ENCODE data around the gene DGKI.

DGKI gene

DNA sequence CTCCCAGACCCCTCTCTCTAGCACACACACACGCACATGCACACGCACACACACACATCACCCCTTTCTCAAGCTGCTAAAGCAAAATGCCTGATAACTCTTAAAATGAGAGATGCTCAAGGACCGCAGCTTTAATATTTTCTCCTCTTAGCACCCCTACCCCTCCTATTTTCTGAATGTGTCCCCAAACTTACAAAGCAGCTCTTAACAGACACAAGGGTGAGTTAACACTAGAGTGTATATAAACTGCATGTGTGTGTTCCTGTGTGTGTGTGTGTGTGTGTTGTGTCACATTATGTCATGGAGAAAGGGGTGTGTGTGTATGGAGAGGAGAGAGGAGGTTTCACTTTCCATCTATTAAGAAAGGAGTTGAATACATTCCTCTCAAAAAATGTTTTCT, 504.5 kb downstream of the DGKI start:
- peak overlapping the region; percentile 70 for H3K4me3 ChIP-seq (ENCODE audit: low read depth, low read length)
- TF ChIP-seq, protein P1, sequence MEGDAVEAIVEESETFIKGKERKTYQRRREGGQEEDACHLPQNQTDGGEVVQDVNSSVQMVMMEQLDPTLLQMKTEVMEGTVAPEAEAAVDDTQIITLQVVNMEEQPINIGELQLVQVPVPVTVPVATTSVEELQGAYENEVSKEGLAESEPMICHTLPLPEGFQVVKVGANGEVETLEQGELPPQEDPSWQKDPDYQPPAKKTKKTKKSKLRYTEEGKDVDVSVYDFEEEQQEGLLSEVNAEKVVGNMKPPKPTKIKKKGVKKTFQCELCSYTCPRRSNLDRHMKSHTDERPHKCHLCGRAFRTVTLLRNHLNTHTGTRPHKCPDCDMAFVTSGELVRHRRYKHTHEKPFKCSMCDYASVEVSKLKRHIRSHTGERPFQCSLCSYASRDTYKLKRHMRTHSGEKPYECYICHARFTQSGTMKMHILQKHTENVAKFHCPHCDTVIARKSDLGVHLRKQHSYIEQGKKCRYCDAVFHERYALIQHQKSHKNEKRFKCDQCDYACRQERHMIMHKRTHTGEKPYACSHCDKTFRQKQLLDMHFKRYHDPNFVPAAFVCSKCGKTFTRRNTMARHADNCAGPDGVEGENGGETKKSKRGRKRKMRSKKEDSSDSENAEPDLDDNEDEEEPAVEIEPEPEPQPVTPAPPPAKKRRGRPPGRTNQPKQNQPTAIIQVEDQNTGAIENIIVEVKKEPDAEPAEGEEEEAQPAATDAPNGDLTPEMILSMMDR (IDR thresholded peaks at IDR 0.05; ENCODE audit: low read depth, low read length) = no peak

- no peak overlapping the region for H3K4me3 ChIP-seq (ENCODE audit: low read depth, low read length)
- TF ChIP-seq, protein P1 (IDR thresholded peaks at IDR 0.05; ENCODE audit: low read depth, low read length) = no peak
Measured at GRCh38 chr7:137337902-137338301, 508.9 kb downstream of the DGKI start.

- H3K4me3 ChIP-seq (ENCODE audit: low read depth, low read length) = no peak overlapping the region
- TF ChIP-seq, protein P1 (IDR thresholded peaks at IDR 0.05; ENCODE audit: low read depth, low read length) = no peak
Measured at GRCh38 chr7:137335814-137336213, 511.0 kb downstream of the DGKI start.

DNA sequence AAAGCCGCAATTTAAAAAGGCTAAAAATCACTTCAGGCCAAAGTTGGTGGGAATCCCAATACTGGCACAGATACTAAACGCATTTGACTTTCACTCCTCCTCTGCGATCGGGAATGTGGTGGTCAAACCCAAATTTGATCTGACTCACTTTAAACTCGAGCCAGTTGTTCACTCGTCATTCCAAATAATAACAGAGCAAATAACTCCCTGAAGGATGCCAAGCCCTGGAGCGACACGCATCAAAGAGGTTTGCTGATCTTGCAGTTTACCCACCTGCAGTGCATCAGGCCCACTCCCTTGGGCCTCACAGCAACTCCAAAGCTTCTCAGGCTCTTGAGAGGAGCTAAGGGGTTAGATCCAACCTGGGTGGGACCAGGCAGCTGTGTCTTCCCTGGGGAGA, 515.4 kb downstream of the DGKI start:
- TF ChIP-seq, protein P1 (IDR thresholded peaks at IDR 0.05; ENCODE audit: low read depth, low read length) = no peak
- no peak overlapping the region for H3K4me3 ChIP-seq (ENCODE audit: low read depth, low read length)
